Fibroblast of lung (primary cell): ENCODE measurements around the gene CFAP100. TPM values are rescaled to one million over a fixed set of nuclear protein-coding genes. Genes with fewer than 3 reads are reported as not detected.

Experiments
- DNase-seq, 2 donors: peaks; one replicate each; pipeline versions ENCODE4 v3.0.0 to v3.0.0-alpha.2; 2010; ENCODE audit warnings: low read depth in 2 of 2
- H2AFZ ChIP-seq: 2 replicates; pipeline ENCODE4 v1.5.1; 2012; ENCODE audit warnings: low read length, control low read depth, inconsistent platforms
- H3K27ac ChIP-seq: 2 replicates; pipeline ENCODE4 v1.5.1; 2011; ENCODE audit warnings: low read length, control low read depth; ENCODE audit not compliant: insufficient read depth
- H3K27me3 ChIP-seq: 2 replicates; pipeline ENCODE4 v1.5.1; 2011; ENCODE audit warnings: mild to moderate bottlenecking, low read length; ENCODE audit not compliant: control insufficient read depth, insufficient read depth
- H3K36me3 ChIP-seq: 2 replicates; pipeline ENCODE4 v1.5.1; 2011; ENCODE audit warnings: low read length; ENCODE audit not compliant: control insufficient read depth, insufficient read depth
- H3K4me1 ChIP-seq: 2 replicates; pipeline ENCODE4 v1.5.1; 2011; ENCODE audit warnings: low read length; ENCODE audit not compliant: control insufficient read depth, insufficient read depth; ENCODE audit errors: extremely low read depth
- H3K4me2 ChIP-seq: 2 replicates; pipeline ENCODE4 v1.5.1; 2011; ENCODE audit warnings: low read length, control low read depth; ENCODE audit not compliant: insufficient read depth; ENCODE audit errors: extremely low read depth
- H3K4me3 ChIP-seq, 4 experiments: fragments of 200-600 bp in 1 of 4; sonication (generic) in 1 of 4; replicated peaks in 1 of 4; 2 replicates each; pipeline ENCODE4 v1.5.1; 2011 to 2016; ENCODE audit warnings: low read length in 4 of 4, low read depth in 3 of 4, mild to moderate bottlenecking in 3 of 4, control low read depth in 2 of 4, inconsistent platforms in 1 of 4, mixed read lengths in 1 of 4; ENCODE audit not compliant: insufficient read depth in 1 of 4; ENCODE audit errors: control extremely low read depth in 1 of 4
- H3K79me2 ChIP-seq: 2 replicates; pipeline ENCODE4 v1.5.1; 2012; ENCODE audit warnings: mild to moderate bottlenecking, low read length, inconsistent platforms; ENCODE audit not compliant: control insufficient read depth, insufficient read depth
- H3K9ac ChIP-seq: 2 replicates; pipeline ENCODE4 v1.5.1; 2011; ENCODE audit warnings: mild to moderate bottlenecking, low read length, control low read depth; ENCODE audit not compliant: insufficient read depth
- H3K9me3 ChIP-seq: 2 replicates; pipeline ENCODE4 v1.5.1; 2012; ENCODE audit warnings: low read depth, low read length; ENCODE audit not compliant: control insufficient read depth, insufficient read depth
- H4K20me1 ChIP-seq: 2 replicates; pipeline ENCODE4 v1.5.1; 2011; ENCODE audit warnings: low read length; ENCODE audit not compliant: control insufficient read depth, insufficient read depth; ENCODE audit errors: extremely low read depth
- EZH2 ChIP-seq: IDR thresholded peaks from 2 replicates; pipeline ENCODE4 v1.5.1; 2012; ENCODE audit warnings: low read length, control low read depth, mild to moderate bottlenecking; ENCODE audit errors: missing control alignments
- polyA plus RNA-seq, 2 donors: library from polyadenylated mRNA; depleted of rRNA in 1 of 2; stranded (reverse) in 1 of 2; unstranded in 1 of 2; fragments of >200 nt; gene quantifications; 2 replicates each; pipeline ENCODE4 v1.2.1, GENCODE V29; 2011 to 2012; ENCODE audit warnings: missing spikeins in 1 of 2
- total RNA-seq: library from RNA; depleted of rRNA; stranded (reverse); fragments of >200 nt; gene quantifications from 2 replicates; pipeline ENCODE4 v1.2.1, GENCODE V29; 2014
- TF ChIP-seq, protein P1 (sequence below), 2 donors: IDR thresholded peaks in 1 of 2; conservative IDR thresholded peaks in 1 of 2; 1 replicate in 1 of 2; 2 replicates in 1 of 2; pipeline ENCODE4 v1.5.1; 2011 to 2012; ENCODE audit warnings: low read length in 2 of 2, control low read depth in 1 of 2, inconsistent platforms in 1 of 2, low read depth in 1 of 2, mild to moderate bottlenecking in 1 of 2

The CFAP100 gene
- total and polyA plus RNA-seq, 2 donors (not counting 1 experiment from before 2014, with no cell fraction given): not detected

DNA sequence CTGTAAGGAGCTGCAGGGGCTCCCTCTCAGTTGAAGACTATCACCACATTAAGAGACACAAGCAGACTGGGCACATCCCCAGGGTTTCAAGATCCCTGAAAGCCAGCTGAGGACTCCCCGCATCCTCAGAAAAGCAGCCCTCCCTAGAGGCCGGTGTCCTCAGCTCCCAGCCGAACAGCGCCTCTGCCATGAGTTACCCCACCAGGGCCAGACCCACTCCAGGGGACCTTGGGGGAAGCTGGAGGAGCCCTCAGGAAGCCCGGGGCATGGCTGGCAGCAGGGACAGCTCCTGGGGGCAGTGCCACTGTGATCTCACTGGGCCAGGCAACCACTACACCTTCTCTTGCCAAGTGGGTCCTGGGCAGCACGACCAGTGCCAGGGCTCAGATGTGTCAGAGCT lies 45.6 kb upstream of the CFAP100 start:
- no peaks in the 10 kb centered on the region for H3K9me3 ChIP-seq
- no peaks in the 10 kb centered on the region for H3K36me3 ChIP-seq
- H3K27me3 ChIP-seq: no peaks in the 10 kb centered on the region
- H3K4me2 ChIP-seq: no peak overlapping the region
- no peak overlapping the region for H3K9ac ChIP-seq
- H2AFZ ChIP-seq: no peak overlapping the region
- no peak overlapping the region for H3K4me3 ChIP-seq
- no peaks in the 10 kb centered on the region for H4K20me1 ChIP-seq
- no peaks in the 10 kb centered on the region for H3K79me2 ChIP-seq
- no peak overlapping the region for H3K27ac ChIP-seq
- H3K4me1 ChIP-seq: no peaks in the 10 kb centered on the region
- TF ChIP-seq, protein P1, sequence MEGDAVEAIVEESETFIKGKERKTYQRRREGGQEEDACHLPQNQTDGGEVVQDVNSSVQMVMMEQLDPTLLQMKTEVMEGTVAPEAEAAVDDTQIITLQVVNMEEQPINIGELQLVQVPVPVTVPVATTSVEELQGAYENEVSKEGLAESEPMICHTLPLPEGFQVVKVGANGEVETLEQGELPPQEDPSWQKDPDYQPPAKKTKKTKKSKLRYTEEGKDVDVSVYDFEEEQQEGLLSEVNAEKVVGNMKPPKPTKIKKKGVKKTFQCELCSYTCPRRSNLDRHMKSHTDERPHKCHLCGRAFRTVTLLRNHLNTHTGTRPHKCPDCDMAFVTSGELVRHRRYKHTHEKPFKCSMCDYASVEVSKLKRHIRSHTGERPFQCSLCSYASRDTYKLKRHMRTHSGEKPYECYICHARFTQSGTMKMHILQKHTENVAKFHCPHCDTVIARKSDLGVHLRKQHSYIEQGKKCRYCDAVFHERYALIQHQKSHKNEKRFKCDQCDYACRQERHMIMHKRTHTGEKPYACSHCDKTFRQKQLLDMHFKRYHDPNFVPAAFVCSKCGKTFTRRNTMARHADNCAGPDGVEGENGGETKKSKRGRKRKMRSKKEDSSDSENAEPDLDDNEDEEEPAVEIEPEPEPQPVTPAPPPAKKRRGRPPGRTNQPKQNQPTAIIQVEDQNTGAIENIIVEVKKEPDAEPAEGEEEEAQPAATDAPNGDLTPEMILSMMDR (conservative IDR thresholded peaks at IDR 0.05 in 1 of 2, IDR thresholded peaks at IDR 0.05 in 1 of 2; ENCODE audit: low read depth in 1 of 2, low read length in 2 of 2): no peak
- no peak for TF ChIP-seq EZH2
- no peak for DNase-seq

DNA sequence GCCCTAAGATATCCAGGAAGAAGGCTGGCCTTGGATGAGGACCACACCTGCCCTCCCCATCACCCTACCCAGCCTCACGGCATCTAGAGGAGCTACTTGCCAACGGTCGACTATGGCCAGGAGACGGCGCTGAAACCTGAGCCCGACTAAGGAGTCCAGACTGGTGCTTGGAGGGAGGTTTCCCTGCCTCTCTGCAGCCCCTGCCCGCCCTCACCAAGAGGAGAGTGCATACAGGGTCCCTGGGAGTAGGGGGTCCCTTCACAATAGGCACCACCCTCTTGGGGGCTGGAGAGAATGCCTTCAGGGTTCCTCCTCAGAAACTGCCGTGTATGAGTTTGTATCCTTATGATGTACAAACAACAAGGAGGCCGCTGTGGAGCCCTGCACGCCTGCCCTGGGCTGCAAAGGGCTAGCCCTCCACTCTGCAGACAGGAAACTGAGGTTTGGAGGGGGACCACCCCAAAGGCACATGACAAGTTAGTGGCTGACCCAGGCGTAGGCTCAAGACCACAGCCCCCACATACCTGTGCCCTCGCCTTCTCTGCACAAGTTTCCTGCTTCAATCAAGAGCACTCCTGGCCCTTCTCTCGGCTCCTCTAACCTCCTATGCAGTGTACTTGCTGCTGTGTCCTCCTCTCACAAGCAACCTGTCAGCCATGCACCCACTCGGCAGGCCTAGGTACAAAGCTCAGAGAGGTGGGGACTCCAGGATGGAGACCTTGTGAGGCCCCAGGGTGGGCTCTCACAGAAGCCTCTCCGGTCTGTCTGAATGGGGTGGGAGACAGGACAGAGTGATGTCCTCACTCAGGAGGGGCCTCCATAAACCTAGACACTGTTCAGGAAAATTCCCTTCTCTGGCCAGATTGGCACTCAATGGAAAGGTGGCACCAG lies 44.9 kb upstream of the CFAP100 start:
- H3K9me3 ChIP-seq: no peaks in the 10 kb centered on the region
- H3K36me3 ChIP-seq: no peaks in the 10 kb centered on the region
- no peaks in the 10 kb centered on the region for H4K20me1 ChIP-seq
- no peak overlapping the region for H2AFZ ChIP-seq
- H3K4me2 ChIP-seq: no peak overlapping the region
- no peak overlapping the region for H3K9ac ChIP-seq
- no peaks in the 10 kb centered on the region for H3K79me2 ChIP-seq
- H3K27me3 ChIP-seq: no peaks in the 10 kb centered on the region
- no peaks in the 10 kb centered on the region for H3K4me1 ChIP-seq
- TF ChIP-seq, protein P1 (conservative IDR thresholded peaks at IDR 0.05 in 1 of 2, IDR thresholded peaks at IDR 0.05 in 1 of 2; ENCODE audit: low read depth in 1 of 2, low read length in 2 of 2): no peak
- no peak for TF ChIP-seq EZH2
- no peak for DNase-seq
- no peak overlapping the region for H3K27ac ChIP-seq
- no peak overlapping the region for H3K4me3 ChIP-seq

DNA sequence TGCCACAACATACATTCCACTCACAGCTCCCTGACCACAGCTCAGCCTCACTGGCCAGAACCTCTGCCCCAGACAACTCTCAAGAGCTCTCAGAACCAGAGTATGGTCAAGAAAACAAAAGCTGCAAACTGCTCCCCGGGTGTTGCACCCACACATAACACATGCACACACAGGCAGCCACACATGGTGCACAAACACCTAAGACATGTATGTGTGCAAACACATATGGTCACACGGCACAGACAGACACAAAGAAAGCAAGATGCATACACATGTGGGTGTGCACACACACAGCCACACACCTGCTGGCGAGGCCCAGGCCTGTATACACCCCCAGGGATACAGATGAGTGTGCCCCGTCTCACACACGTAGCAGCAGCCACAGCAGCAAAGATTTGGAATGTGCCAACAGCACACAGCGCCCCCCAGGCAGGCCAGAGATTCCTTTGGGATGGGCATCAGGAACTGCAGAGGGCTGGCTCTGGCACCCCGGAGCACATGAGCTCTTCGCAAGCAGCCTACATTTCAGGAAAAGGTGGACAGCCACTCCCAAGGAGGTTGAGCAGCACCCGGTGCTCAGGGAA lies 44.1 kb upstream of the CFAP100 start:
- H3K27me3 ChIP-seq: no peaks in the 10 kb centered on the region

More for the DNA sequence above, 44.1 kb upstream of the CFAP100 start:
- H3K4me3 ChIP-seq: no peak overlapping the region
- no peaks in the 10 kb centered on the region for H3K36me3 ChIP-seq
- H3K9ac ChIP-seq: no peak overlapping the region
- no peak overlapping the region for H3K4me2 ChIP-seq
- no peaks in the 10 kb centered on the region for H3K4me1 ChIP-seq
- no peak overlapping the region for H2AFZ ChIP-seq
- no peak overlapping the region for H3K27ac ChIP-seq
- TF ChIP-seq, protein P1 (conservative IDR thresholded peaks at IDR 0.05 in 1 of 2, IDR thresholded peaks at IDR 0.05 in 1 of 2; ENCODE audit: low read depth in 1 of 2, low read length in 2 of 2): no peak
- TF ChIP-seq EZH2: no peak
- no peak for DNase-seq
- no peaks in the 10 kb centered on the region for H3K9me3 ChIP-seq
- no peaks in the 10 kb centered on the region for H4K20me1 ChIP-seq
- H3K79me2 ChIP-seq: no peaks in the 10 kb centered on the region
